Testis (tissue), 2 donors: Measurements from ENCODE around the gene NRCAM.

Experiments
- POLR2A ChIP-seq: fragments of 450-650 bp; IDR thresholded peaks from one replicate; pipeline ENCODE4 v1.6.1; 2017; ENCODE audit warnings: antibody characterized with exemption, mild to moderate bottlenecking, moderate library complexity
- TF ChIP-seq, protein P1 (sequence below), 3 experiments: fragments of 450-650 bp in 2 of 3; fragments of 200-600 bp in 1 of 3; sonication (generic) in 1 of 3; IDR thresholded peaks; one replicate each; pipeline ENCODE4 v1.5.1; 2016 to 2019; ENCODE audit warnings: antibody characterized with exemption in 3 of 3, mild to moderate bottlenecking in 2 of 3, moderate library complexity in 1 of 3

DNA sequence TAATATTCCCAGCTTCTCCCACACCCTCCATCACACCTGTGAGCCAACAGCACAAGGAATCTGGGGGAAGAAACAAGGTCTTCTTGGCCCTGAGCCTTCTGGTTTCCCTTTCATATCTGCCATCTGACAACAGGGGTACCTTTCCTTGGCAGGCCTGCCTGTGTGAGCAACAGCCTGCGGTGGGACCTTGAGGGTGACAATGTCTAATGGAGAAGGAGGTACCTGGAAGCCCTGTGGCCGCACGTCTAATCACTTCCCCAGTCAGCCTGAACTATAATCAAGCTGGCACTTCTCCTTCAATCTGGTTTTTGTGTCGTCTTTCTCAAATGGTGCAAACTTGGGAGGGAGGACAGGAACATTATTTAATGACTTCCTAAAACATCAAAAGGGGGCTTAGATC, 41.2 kb downstream of the NRCAM start:
- TF ChIP-seq, protein P1, sequence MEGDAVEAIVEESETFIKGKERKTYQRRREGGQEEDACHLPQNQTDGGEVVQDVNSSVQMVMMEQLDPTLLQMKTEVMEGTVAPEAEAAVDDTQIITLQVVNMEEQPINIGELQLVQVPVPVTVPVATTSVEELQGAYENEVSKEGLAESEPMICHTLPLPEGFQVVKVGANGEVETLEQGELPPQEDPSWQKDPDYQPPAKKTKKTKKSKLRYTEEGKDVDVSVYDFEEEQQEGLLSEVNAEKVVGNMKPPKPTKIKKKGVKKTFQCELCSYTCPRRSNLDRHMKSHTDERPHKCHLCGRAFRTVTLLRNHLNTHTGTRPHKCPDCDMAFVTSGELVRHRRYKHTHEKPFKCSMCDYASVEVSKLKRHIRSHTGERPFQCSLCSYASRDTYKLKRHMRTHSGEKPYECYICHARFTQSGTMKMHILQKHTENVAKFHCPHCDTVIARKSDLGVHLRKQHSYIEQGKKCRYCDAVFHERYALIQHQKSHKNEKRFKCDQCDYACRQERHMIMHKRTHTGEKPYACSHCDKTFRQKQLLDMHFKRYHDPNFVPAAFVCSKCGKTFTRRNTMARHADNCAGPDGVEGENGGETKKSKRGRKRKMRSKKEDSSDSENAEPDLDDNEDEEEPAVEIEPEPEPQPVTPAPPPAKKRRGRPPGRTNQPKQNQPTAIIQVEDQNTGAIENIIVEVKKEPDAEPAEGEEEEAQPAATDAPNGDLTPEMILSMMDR (IDR thresholded peaks at IDR 0.05) = no peak
- no peak for TF ChIP-seq POLR2A
